B cell (primary cell): ENCODE results near the gene COQ3.

Experiments used
- EZH2 ChIP-seq: IDR thresholded peaks from 2 replicates; pipeline ENCODE4 v1.6.1; 2012; ENCODE audit warnings: borderline replicate concordance, low read depth, mild to moderate bottlenecking, moderate library complexity, low read length; ENCODE audit not compliant: insufficient read depth, poor library complexity, severe bottlenecking
- TF ChIP-seq, protein P1 (sequence below): fragments of 200-600 bp; IDR thresholded peaks from one replicate; pipeline ENCODE4 v1.8.0; 2022; ENCODE audit warnings: antibody characterized with exemption, mild to moderate bottlenecking

DNA sequence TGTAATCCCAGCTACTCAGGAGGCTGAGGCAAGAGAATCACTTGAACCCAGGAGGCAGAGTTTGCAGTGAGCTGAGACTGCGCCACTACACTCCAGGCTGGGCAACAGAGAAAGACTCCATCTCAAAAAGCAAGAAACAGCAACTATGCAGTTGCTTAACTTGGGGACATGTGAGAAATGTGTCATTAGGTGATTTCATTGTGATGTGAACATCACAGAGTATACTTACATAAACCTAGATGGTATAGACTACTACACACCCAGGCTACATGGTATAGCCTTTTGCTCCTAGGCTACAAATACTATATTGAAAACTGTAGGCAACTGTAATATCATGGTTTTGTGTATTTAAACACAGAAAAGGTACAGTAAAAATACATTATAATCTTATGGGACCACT is 3.3 kb upstream of the COQ3 start:
- TF ChIP-seq, protein P1, sequence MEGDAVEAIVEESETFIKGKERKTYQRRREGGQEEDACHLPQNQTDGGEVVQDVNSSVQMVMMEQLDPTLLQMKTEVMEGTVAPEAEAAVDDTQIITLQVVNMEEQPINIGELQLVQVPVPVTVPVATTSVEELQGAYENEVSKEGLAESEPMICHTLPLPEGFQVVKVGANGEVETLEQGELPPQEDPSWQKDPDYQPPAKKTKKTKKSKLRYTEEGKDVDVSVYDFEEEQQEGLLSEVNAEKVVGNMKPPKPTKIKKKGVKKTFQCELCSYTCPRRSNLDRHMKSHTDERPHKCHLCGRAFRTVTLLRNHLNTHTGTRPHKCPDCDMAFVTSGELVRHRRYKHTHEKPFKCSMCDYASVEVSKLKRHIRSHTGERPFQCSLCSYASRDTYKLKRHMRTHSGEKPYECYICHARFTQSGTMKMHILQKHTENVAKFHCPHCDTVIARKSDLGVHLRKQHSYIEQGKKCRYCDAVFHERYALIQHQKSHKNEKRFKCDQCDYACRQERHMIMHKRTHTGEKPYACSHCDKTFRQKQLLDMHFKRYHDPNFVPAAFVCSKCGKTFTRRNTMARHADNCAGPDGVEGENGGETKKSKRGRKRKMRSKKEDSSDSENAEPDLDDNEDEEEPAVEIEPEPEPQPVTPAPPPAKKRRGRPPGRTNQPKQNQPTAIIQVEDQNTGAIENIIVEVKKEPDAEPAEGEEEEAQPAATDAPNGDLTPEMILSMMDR = no peak
- TF ChIP-seq EZH2 = no peak
